ENCODE data around the gene MRAS.

DNA sequence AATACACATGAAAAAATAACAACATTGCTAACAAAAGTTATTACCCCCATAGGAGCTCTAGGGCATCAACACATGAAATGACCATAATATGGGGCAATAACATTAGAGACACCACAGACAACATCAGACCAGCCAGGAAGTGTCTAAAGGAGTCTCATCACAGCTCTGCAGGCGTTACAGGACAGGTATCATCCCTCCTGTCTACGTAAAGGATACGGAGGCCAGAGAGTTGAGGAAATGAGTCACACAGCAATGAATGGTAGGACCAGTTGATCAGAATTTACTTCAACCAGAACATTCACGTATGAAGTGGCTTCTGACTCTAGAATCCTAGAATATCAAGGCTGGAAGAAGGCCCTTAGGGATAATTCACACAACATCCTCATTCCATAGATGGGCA is 20.5 kb upstream of the MRAS start:
- TF ChIP-seq, protein P1, sequence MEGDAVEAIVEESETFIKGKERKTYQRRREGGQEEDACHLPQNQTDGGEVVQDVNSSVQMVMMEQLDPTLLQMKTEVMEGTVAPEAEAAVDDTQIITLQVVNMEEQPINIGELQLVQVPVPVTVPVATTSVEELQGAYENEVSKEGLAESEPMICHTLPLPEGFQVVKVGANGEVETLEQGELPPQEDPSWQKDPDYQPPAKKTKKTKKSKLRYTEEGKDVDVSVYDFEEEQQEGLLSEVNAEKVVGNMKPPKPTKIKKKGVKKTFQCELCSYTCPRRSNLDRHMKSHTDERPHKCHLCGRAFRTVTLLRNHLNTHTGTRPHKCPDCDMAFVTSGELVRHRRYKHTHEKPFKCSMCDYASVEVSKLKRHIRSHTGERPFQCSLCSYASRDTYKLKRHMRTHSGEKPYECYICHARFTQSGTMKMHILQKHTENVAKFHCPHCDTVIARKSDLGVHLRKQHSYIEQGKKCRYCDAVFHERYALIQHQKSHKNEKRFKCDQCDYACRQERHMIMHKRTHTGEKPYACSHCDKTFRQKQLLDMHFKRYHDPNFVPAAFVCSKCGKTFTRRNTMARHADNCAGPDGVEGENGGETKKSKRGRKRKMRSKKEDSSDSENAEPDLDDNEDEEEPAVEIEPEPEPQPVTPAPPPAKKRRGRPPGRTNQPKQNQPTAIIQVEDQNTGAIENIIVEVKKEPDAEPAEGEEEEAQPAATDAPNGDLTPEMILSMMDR (conservative IDR thresholded peaks at IDR 0.05) = no peak
- no peak for TF ChIP-seq EZH2 (IDR thresholded peaks at IDR 0.05; ENCODE audit: low read depth)
